ENCODE results near the gene OR10H4. TPM values are rescaled to one million over a fixed set of nuclear protein-coding genes. Genes with fewer than 3 reads are reported as not detected.
"Not testable (repeated sequence)": the region's sequence is repeated elsewhere in the genome, so short reads cannot be mapped to it uniquely, and the experiment has no call there.

Gene OR10H4
- total and polyA plus RNA-seq, 9 of the 15 experiments (the other 6 are each of a cell fraction or from before 2014, with no cell fraction given) = not detected

- DNase-seq (ENCODE audit: extremely low read depth in 1 of 4, low spot score in 3 of 4) (no peak), ATAC-seq (no peak), FAIRE-seq (no peak)
- H3K9ac ChIP-seq (ENCODE audit: insufficient read depth in 1 of 2, low read depth in 2 of 2, low read length in 2 of 2) = no peak overlapping the region
- WGBS (ENCODE audit: insufficient coverage, low coverage, missing lambda C conversion rate) = 0% methylated on average over 3 of the region's 3 CpGs
- H3K27ac ChIP-seq (ENCODE audit: extremely low read depth, low read depth, low read length) = no peak overlapping the region
- TF ChIP-seq TCF3 (CRISPR knock-in tag; IDR thresholded peaks at IDR 0.05) = no peak
- no peak for TF ChIP-seq HDAC1 (IDR thresholded peaks at IDR 0.05)
- no peak for TF ChIP-seq TGIF2 (CRISPR knock-in tag; IDR thresholded peaks at IDR 0.05)
- no peak for TF ChIP-seq ZBTB5 (IDR thresholded peaks at IDR 0.05)
- H3K36me3 ChIP-seq (ENCODE audit: control insufficient read depth, insufficient read depth, low read length) = no peaks in the 10 kb centered on the region
- intact Hi-C loops (cut with micrococcal nuclease) (no loop called here), in situ Hi-C loops (cut with MboI) (no loop called here)
- peaks cover 0 to 26% of the 10 kb centered on the region in 2 experiments; a peak in 2 of 5 replicates for H3K27me3 ChIP-seq (ENCODE audit: control insufficient read depth in 2 of 2, insufficient read depth in 2 of 2, low read length in 2 of 2)
- H2AFZ ChIP-seq (ENCODE audit: low read depth, low read length) = no peak overlapping the region
- no peaks in the 10 kb centered on the region for H3K79me2 ChIP-seq (ENCODE audit: control insufficient read depth, insufficient read depth, low read length)
- no peaks in the 10 kb centered on the region for H3K4me1 ChIP-seq (replicated peaks in 1 of 2; ENCODE audit: control insufficient read depth in 2 of 2, insufficient read depth in 2 of 2, low read length in 2 of 2)
- no peaks in the 10 kb centered on the region for H3K9me1 ChIP-seq (ENCODE audit: control insufficient read depth, insufficient read depth, low read length)
- no TSS peak for BruUV-seq (replicated peaks)
- H3K4me2 ChIP-seq (ENCODE audit: insufficient read depth, low read length) = no peak overlapping the region
- H3K4me3 ChIP-seq = no peak overlapping the region
- no peaks in the 10 kb centered on the region for H4K20me1 ChIP-seq (replicated peaks; ENCODE audit: control insufficient read depth, insufficient read depth, low read length)
- ChIA-PET POLR2A (interaction anchor here (0.5 kb wide), 1 partner anchor 185 kb away, joined by 3 read pairs; no protein-coding TSS in a partner anchor), CTCF (ENCODE audit: low intra/inter-chr PET ratio) (no interaction called here)
- no peaks in the 10 kb centered on the region for H3K9me3 ChIP-seq (replicated peaks; ENCODE audit: control insufficient read depth, insufficient read depth, low read depth, low read length)
Observed at GRCh38 chr19:15928321-15928720, 20.5 kb upstream of the OR10H4 start.

- H3K4me2 ChIP-seq (ENCODE audit: insufficient read depth, low read length); DNase-seq (ENCODE audit: extremely low read depth in 1 of 4, low spot score in 3 of 4); H4K20me1 ChIP-seq (replicated peaks; ENCODE audit: control insufficient read depth, insufficient read depth, low read length); H3K79me2 ChIP-seq (ENCODE audit: control insufficient read depth, insufficient read depth, low read length); POLR2A ChIA-PET; intact Hi-C loops (cut with micrococcal nuclease); H3K4me1 ChIP-seq (replicated peaks in 1 of 2; ENCODE audit: control insufficient read depth in 2 of 2, insufficient read depth in 2 of 2, low read length in 2 of 2); H3K9ac ChIP-seq (ENCODE audit: insufficient read depth in 1 of 2, low read depth in 2 of 2, low read length in 2 of 2); H3K27ac ChIP-seq (ENCODE audit: extremely low read depth, low read depth, low read length); in situ Hi-C loops (cut with MboI); H3K9me3 ChIP-seq (replicated peaks; ENCODE audit: control insufficient read depth, insufficient read depth, low read depth, low read length); H3K9me1 ChIP-seq (ENCODE audit: control insufficient read depth, insufficient read depth, low read length); ATAC-seq; FAIRE-seq; H2AFZ ChIP-seq (ENCODE audit: low read depth, low read length); H3K4me3 ChIP-seq; H3K36me3 ChIP-seq (ENCODE audit: control insufficient read depth, insufficient read depth, low read length); BruUV-seq (replicated peaks): not testable (repeated sequence)
- WGBS (ENCODE audit: insufficient coverage, low coverage, missing lambda C conversion rate) = 6% methylated on average over 11 of the region's 12 CpGs
- CTCF ChIA-PET (ENCODE audit: low intra/inter-chr PET ratio) = interaction anchor here (0.6 kb wide), 1 partner anchor 748 kb away, joined by 3 read pairs; no protein-coding TSS in a partner anchor
- peaks cover 0 to 24% of the 10 kb centered on the region in 2 experiments; a peak in 2 of 5 replicates for H3K27me3 ChIP-seq (ENCODE audit: control insufficient read depth in 2 of 2, insufficient read depth in 2 of 2, low read length in 2 of 2)
Observed at GRCh38 chr19:15933761-15934331, 15.0 kb upstream of the OR10H4 start.

Data from K562 (cell line).